D341Med (cell line): ENCODE results near the gene SRRM4.
A peak's percentile ranks its signal among the peaks of the same experiment; 100 is the strongest.
"Not testable (repeated sequence)": the region's sequence is repeated elsewhere in the genome, so short reads cannot be mapped to it uniquely, and the experiment has no call there.

ENCODE experiments used
- DNase-seq: peaks from one replicate; pipeline ENCODE4 v3.0.0; 2012; ENCODE audit warnings: low spot score

The SRRM4 gene

GRCh38 chr12:119071638-119072231 is 90.4 kb downstream of the SRRM4 start:
- no peak for DNase-seq

- DNase-seq, result peak; percentile 76
Measured at GRCh38 chr12:119072440-119072839, 91.1 kb downstream of the SRRM4 start.

- DNase-seq, result no peak
Measured at GRCh38 chr12:119075222-119075787, 94.0 kb downstream of the SRRM4 start.

GRCh38 chr12:119075918-119076317 is 94.6 kb downstream of the SRRM4 start:
- DNase-seq, result no peak

- DNase-seq, result no peak
Measured at GRCh38 chr12:119079530-119079929, 98.2 kb downstream of the SRRM4 start.

GRCh38 chr12:119082016-119082415 is 100.7 kb downstream of the SRRM4 start:
- no peak for DNase-seq

- no peak for DNase-seq
Measured at GRCh38 chr12:119082496-119082895, 101.2 kb downstream of the SRRM4 start.

GRCh38 chr12:119088685-119089379 is 107.5 kb downstream of the SRRM4 start:
- DNase-seq, result no peak

- DNase-seq, result no peak
Measured at GRCh38 chr12:119089380-119090013, 108.2 kb downstream of the SRRM4 start.

- no peak for DNase-seq
Measured at GRCh38 chr12:119090276-119090675, 108.9 kb downstream of the SRRM4 start.

- no peak for DNase-seq
Measured at GRCh38 chr12:119090865-119091264, 109.5 kb downstream of the SRRM4 start.

GRCh38 chr12:119096429-119097202 is 115.3 kb downstream of the SRRM4 start:
- DNase-seq, result no peak

GRCh38 chr12:119100933-119101332 is 119.6 kb downstream of the SRRM4 start:
- no peak for DNase-seq

GRCh38 chr12:119102274-119102673 is 120.9 kb downstream of the SRRM4 start:
- no peak for DNase-seq

GRCh38 chr12:119102714-119103113 is 121.4 kb downstream of the SRRM4 start:
- DNase-seq, result no peak

- DNase-seq, result not testable (repeated sequence)
Measured at GRCh38 chr12:119104969-119105368, 123.6 kb downstream of the SRRM4 start.

- DNase-seq, result no peak
Measured at GRCh38 chr12:119113496-119113986, 132.2 kb downstream of the SRRM4 start.

GRCh38 chr12:119114294-119114693 is 133.0 kb downstream of the SRRM4 start:
- DNase-seq, result no peak

- peak; percentile 79 for DNase-seq
Measured at GRCh38 chr12:119115296-119115905, 134.1 kb downstream of the SRRM4 start.

GRCh38 chr12:119117936-119118335 is 136.6 kb downstream of the SRRM4 start:
- DNase-seq, result no peak

GRCh38 chr12:119118625-119119024 is 137.3 kb downstream of the SRRM4 start:
- DNase-seq, result no peak

- DNase-seq, result no peak
Measured at GRCh38 chr12:119122047-119122446, 140.7 kb downstream of the SRRM4 start.
